SKM-1 treated with dmso at 0.1 percent for 144 hours (cell line): ENCODE measurements around the gene HLA-DOA.
A peak's percentile ranks its signal among the peaks of the same experiment; 100 is the strongest.

Source experiments
- DNase-seq: peaks from one replicate; lab custom pipeline; 2025; ENCODE audit not compliant: unreplicated experiment; lab: John Stamatoyannopoulos, UW

The HLA-DOA gene

GRCh38 chr6:32980488-32981038 is 28.8 kb downstream of the HLA-DOA start:
- no peak for DNase-seq

- DNase-seq: no peak
Measured at GRCh38 chr6:32979720-32980487, 29.5 kb downstream of the HLA-DOA start.

GRCh38 chr6:32977953-32978324 is 31.5 kb downstream of the HLA-DOA start:
- no peak for DNase-seq

- no peak for DNase-seq
Measured at GRCh38 chr6:32977272-32977952, 32.0 kb downstream of the HLA-DOA start.

- DNase-seq: no peak
Measured at GRCh38 chr6:32976334-32977069, 32.9 kb downstream of the HLA-DOA start.

- DNase-seq: no peak
Measured at GRCh38 chr6:32975886-32976285, 33.5 kb downstream of the HLA-DOA start.

GRCh38 chr6:32974541-32975308 is 34.7 kb downstream of the HLA-DOA start:
- DNase-seq: no peak

- DNase-seq: peak; percentile 49
Measured at GRCh38 chr6:32974016-32974333, 35.4 kb downstream of the HLA-DOA start.

- no peak for DNase-seq
Measured at GRCh38 chr6:32973144-32974015, 36.0 kb downstream of the HLA-DOA start.

GRCh38 chr6:32972353-32973143 is 36.8 kb downstream of the HLA-DOA start:
- peak; percentile 82 for DNase-seq

- peak; percentile 99 for DNase-seq
Measured at GRCh38 chr6:32971581-32972352, 37.6 kb downstream of the HLA-DOA start.

GRCh38 chr6:32971242-32971580 is 38.2 kb downstream of the HLA-DOA start:
- no peak for DNase-seq

- peak; percentile 46 for DNase-seq
Measured at GRCh38 chr6:32970413-32971241, 38.8 kb downstream of the HLA-DOA start.

- peak; percentile 86 for DNase-seq
Measured at GRCh38 chr6:32969685-32970412, 39.5 kb downstream of the HLA-DOA start.

GRCh38 chr6:32968867-32969684 is 40.3 kb downstream of the HLA-DOA start:
- peak; percentile 64 for DNase-seq
